Calu3 (cell line): ENCODE results near the gene BBS7. TPM values are rescaled to one million over a fixed set of nuclear protein-coding genes. Genes with fewer than 3 reads are reported as not detected.

ENCODE experiments used
- BruUV-seq: library from RNA; stranded (reverse); fragments of 400-500 nt; replicated peaks from 2 replicates; lab custom pipeline; 2021; lab: Mats Ljungman, UMichigan
- CTCF ChIA-PET: fragments of 300-600 bp; sonication (Branson Sonifier 250); formaldehyde crosslinking; loops from one replicate; lab custom pipeline; 2022; ENCODE audit warnings: antibody characterized with exemption; lab: Charles Lee
- DNase-seq: peaks from one replicate; pipeline ENCODE4 v3.0.0; 2022
- H3K27ac Mint-ChIP-seq: one replicate; pipeline ENCODE4 v1.8.0; 2022; ENCODE audit warnings: mixed read lengths; ENCODE audit not compliant: unreplicated experiment
- H3K27me3 Mint-ChIP-seq: one replicate; pipeline ENCODE4 v1.8.0; 2022; ENCODE audit warnings: mixed read lengths; ENCODE audit not compliant: unreplicated experiment
- H3K36me3 Mint-ChIP-seq: one replicate; pipeline ENCODE4 v1.8.0; 2022; ENCODE audit warnings: mild to moderate bottlenecking, moderate library complexity, mixed read lengths; ENCODE audit not compliant: insufficient read depth, unreplicated experiment
- H3K4me1 Mint-ChIP-seq: one replicate; pipeline ENCODE4 v1.8.0; 2022; ENCODE audit warnings: mild to moderate bottlenecking, low read depth, mixed read lengths; ENCODE audit not compliant: unreplicated experiment
- H3K4me3 Mint-ChIP-seq: one replicate; pipeline ENCODE4 v1.8.0; 2022; ENCODE audit warnings: mild to moderate bottlenecking, low read depth, moderate library complexity, mixed read lengths; ENCODE audit not compliant: unreplicated experiment
- H3K9me3 Mint-ChIP-seq: one replicate; pipeline ENCODE4 v1.8.0; 2022; ENCODE audit warnings: low read depth, mixed read lengths; ENCODE audit not compliant: unreplicated experiment
- intact Hi-C: fragments of 100-400 bp; cut with micrococcal nuclease; formaldehyde crosslinking; loops from one replicate; pipeline ENCODE4 v1.10.0; 2022; ENCODE audit not compliant: unreplicated experiment
- total RNA-seq: library from RNA; stranded (reverse); gene quantifications from 2 replicates; pipeline ENCODE4 v1.2.3, GENCODE V29; 2022
- TF ChIP-seq, protein P1 (sequence below): fragments of 200-600 bp; IDR thresholded peaks from one replicate; pipeline ENCODE4 v1.8.0; 2022; ENCODE audit warnings: antibody characterized with exemption; ENCODE audit not compliant: unreplicated experiment

Gene BBS7
- total RNA-seq, 1 experiment from 2014 or later: 11.7 TPM

GRCh38 chr4:121796283-121796682 is 74.0 kb downstream of the BBS7 start:
- peaks cover 8% of the 10 kb centered on the region for H3K36me3 Mint-ChIP-seq

GRCh38 chr4:121794505-121795188 is 75.6 kb downstream of the BBS7 start:
- no peaks in the 10 kb centered on the region for H3K36me3 Mint-ChIP-seq
- peaks cover 24% of the 10 kb centered on the region for H3K4me1 Mint-ChIP-seq
- intact Hi-C loops: no loop called here
- CTCF ChIA-PET: no interaction called here
- H3K9me3 Mint-ChIP-seq: no peaks in the 10 kb centered on the region
- DNase-seq: no peak
- BruUV-seq: no TSS peak
- no peak overlapping the region for H3K4me3 Mint-ChIP-seq
- TF ChIP-seq, protein P1, sequence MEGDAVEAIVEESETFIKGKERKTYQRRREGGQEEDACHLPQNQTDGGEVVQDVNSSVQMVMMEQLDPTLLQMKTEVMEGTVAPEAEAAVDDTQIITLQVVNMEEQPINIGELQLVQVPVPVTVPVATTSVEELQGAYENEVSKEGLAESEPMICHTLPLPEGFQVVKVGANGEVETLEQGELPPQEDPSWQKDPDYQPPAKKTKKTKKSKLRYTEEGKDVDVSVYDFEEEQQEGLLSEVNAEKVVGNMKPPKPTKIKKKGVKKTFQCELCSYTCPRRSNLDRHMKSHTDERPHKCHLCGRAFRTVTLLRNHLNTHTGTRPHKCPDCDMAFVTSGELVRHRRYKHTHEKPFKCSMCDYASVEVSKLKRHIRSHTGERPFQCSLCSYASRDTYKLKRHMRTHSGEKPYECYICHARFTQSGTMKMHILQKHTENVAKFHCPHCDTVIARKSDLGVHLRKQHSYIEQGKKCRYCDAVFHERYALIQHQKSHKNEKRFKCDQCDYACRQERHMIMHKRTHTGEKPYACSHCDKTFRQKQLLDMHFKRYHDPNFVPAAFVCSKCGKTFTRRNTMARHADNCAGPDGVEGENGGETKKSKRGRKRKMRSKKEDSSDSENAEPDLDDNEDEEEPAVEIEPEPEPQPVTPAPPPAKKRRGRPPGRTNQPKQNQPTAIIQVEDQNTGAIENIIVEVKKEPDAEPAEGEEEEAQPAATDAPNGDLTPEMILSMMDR: no peak
- H3K27ac Mint-ChIP-seq: no peak overlapping the region
- H3K27me3 Mint-ChIP-seq: no peaks in the 10 kb centered on the region

More at GRCh38 chr4:121796283-121796682, 74.0 kb downstream of the BBS7 start:
- no TSS peak for BruUV-seq
- intact Hi-C loops: no loop called here
- DNase-seq: no peak
- no peaks in the 10 kb centered on the region for H3K9me3 Mint-ChIP-seq
- H3K27ac Mint-ChIP-seq: no peak overlapping the region
- H3K27me3 Mint-ChIP-seq: no peaks in the 10 kb centered on the region
- peaks cover 23% of the 10 kb centered on the region for H3K4me1 Mint-ChIP-seq
- CTCF ChIA-PET: no interaction called here
- no peak overlapping the region for H3K4me3 Mint-ChIP-seq
- TF ChIP-seq, protein P1: no peak

GRCh38 chr4:121792966-121793365 is 77.3 kb downstream of the BBS7 start:
- H3K27ac Mint-ChIP-seq: no peak overlapping the region
- no peaks in the 10 kb centered on the region for H3K9me3 Mint-ChIP-seq
- CTCF ChIA-PET: no interaction called here
- TF ChIP-seq, protein P1: no peak
- H3K4me3 Mint-ChIP-seq: no peak overlapping the region
- H3K36me3 Mint-ChIP-seq: no peaks in the 10 kb centered on the region
- intact Hi-C loops: no loop called here
- no peaks in the 10 kb centered on the region for H3K27me3 Mint-ChIP-seq
- no peak for DNase-seq
- peaks cover 30% of the 10 kb centered on the region for H3K4me1 Mint-ChIP-seq
- no TSS peak for BruUV-seq

GRCh38 chr4:121791481-121791880 is 78.8 kb downstream of the BBS7 start:
- Mint-ChIP-seq H3K9me3 (no peaks in the 10 kb centered on the region), H3K27ac (no peak overlapping the region), H3K4me3 (no peak overlapping the region), H3K36me3 (no peaks in the 10 kb centered on the region), H3K4me1 (peaks cover 29% of the 10 kb centered on the region), H3K27me3 (no peaks in the 10 kb centered on the region)
- TF ChIP-seq, protein P1: no peak
- BruUV-seq: no TSS peak
- intact Hi-C loops: no loop called here
- CTCF ChIA-PET: no interaction called here
- no peak for DNase-seq
